LNCAP (cell line): ENCODE measurements around the gene NECAB2.

Experiments used
- CTCF ChIP-seq: fragments of 450-650 bp; IDR thresholded peaks from 2 replicates; pipeline ENCODE4 v1.5.1; 2017; ENCODE audit warnings: mild to moderate bottlenecking

NECAB2 gene

GRCh38 chr16:83926726-83927397 lies 41.2 kb upstream of the NECAB2 start:
- peak; percentile 99 for TF ChIP-seq CTCF

- TF ChIP-seq CTCF = no peak
Measured at GRCh38 chr16:83928341-83929055, 39.5 kb upstream of the NECAB2 start.

- no peak for TF ChIP-seq CTCF
Measured at GRCh38 chr16:83929811-83930555, 38.1 kb upstream of the NECAB2 start.

- no peak for TF ChIP-seq CTCF
Measured at GRCh38 chr16:83930730-83931500, 37.1 kb upstream of the NECAB2 start.

GRCh38 chr16:83931556-83931955 lies 36.5 kb upstream of the NECAB2 start:
- TF ChIP-seq CTCF = no peak

GRCh38 chr16:83932304-83932703 lies 35.7 kb upstream of the NECAB2 start:
- no peak for TF ChIP-seq CTCF
